ENCODE measurements around the gene LRP1B.

Gene LRP1B

DNA sequence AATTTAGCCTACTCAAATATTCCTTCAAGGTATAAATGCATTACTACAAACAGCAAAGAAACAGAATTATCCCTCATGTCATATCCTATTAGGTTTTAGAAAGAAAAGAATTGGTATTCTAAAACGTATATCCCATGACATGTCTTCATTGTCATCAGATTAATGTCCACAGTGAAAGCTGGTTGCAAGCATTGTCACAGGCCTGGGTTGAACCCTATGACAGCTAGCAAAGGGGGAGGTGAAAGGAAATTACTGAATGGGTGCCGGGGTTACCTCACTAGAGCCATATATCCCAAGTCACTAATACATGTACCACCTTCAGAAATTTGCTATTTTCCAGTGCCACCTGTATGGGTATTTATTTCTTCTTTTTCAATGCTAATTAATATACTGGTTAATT lies 1720.1 kb downstream of the LRP1B start:
- TF ChIP-seq CEBPB (IDR thresholded peaks at IDR 0.05) (no peak), EGR1 (IDR thresholded peaks at IDR 0.05) (no peak), EP300 (IDR thresholded peaks at IDR 0.05; ENCODE audit: borderline replicate concordance) (no peak), TAF1 (IDR thresholded peaks at IDR 0.05; ENCODE audit: low read depth) (no peak), TEAD4 (IDR thresholded peaks at IDR 0.05) (no peak), REST (IDR thresholded peaks at IDR 0.05; ENCODE audit: low read depth) (no peak), ZBTB7A (IDR thresholded peaks at IDR 0.05; ENCODE audit: low read depth) (no peak), RAD21 (IDR thresholded peaks at IDR 0.05; ENCODE audit: low read depth) (no peak), TCF12 (IDR thresholded peaks at IDR 0.05; ENCODE audit: low read depth) (no peak), NFIC (IDR thresholded peaks at IDR 0.05) (no peak), CREB1 (IDR thresholded peaks at IDR 0.05; ENCODE audit: low read depth) (no peak), FOXM1 (IDR thresholded peaks at IDR 0.05; ENCODE audit: borderline replicate concordance, low read depth) (no peak), YY1 (IDR thresholded peaks at IDR 0.05; ENCODE audit: low read depth) (no peak)
- TF ChIP-seq, protein P1, sequence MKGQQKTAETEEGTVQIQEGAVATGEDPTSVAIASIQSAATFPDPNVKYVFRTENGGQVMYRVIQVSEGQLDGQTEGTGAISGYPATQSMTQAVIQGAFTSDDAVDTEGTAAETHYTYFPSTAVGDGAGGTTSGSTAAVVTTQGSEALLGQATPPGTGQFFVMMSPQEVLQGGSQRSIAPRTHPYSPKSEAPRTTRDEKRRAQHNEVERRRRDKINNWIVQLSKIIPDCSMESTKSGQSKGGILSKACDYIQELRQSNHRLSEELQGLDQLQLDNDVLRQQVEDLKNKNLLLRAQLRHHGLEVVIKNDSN (IDR thresholded peaks at IDR 0.05): no peak
- TF ChIP-seq, protein P2, sequence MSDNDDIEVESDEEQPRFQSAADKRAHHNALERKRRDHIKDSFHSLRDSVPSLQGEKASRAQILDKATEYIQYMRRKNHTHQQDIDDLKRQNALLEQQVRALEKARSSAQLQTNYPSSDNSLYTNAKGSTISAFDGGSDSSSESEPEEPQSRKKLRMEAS (IDR thresholded peaks at IDR 0.05): no peak

GRCh38 chr2:140401056-140401455 lies 1729.8 kb downstream of the LRP1B start:
- TF ChIP-seq CREB1 (IDR thresholded peaks at IDR 0.05; ENCODE audit: low read depth) (no peak), FOXM1 (IDR thresholded peaks at IDR 0.05; ENCODE audit: borderline replicate concordance, low read depth) (no peak), YY1 (IDR thresholded peaks at IDR 0.05; ENCODE audit: low read depth) (no peak), REST (IDR thresholded peaks at IDR 0.05; ENCODE audit: low read depth) (no peak), TEAD4 (IDR thresholded peaks at IDR 0.05) (no peak), CEBPB (IDR thresholded peaks at IDR 0.05) (no peak), ZBTB7A (IDR thresholded peaks at IDR 0.05; ENCODE audit: low read depth) (no peak), RAD21 (IDR thresholded peaks at IDR 0.05; ENCODE audit: low read depth) (no peak), NFIC (IDR thresholded peaks at IDR 0.05) (no peak), EP300 (IDR thresholded peaks at IDR 0.05; ENCODE audit: borderline replicate concordance) (no peak), EGR1 (IDR thresholded peaks at IDR 0.05) (no peak), TCF12 (IDR thresholded peaks at IDR 0.05; ENCODE audit: low read depth) (no peak), TAF1 (IDR thresholded peaks at IDR 0.05; ENCODE audit: low read depth) (no peak)
- TF ChIP-seq, protein P1 (IDR thresholded peaks at IDR 0.05): no peak
- TF ChIP-seq, protein P2 (IDR thresholded peaks at IDR 0.05): no peak

GRCh38 chr2:140392824-140393223 lies 1738.0 kb downstream of the LRP1B start:
- TF ChIP-seq REST (IDR thresholded peaks at IDR 0.05; ENCODE audit: low read depth): no peak
- TF ChIP-seq TEAD4 (IDR thresholded peaks at IDR 0.05): no peak
- TF ChIP-seq EP300 (IDR thresholded peaks at IDR 0.05; ENCODE audit: borderline replicate concordance): no peak

DNA sequence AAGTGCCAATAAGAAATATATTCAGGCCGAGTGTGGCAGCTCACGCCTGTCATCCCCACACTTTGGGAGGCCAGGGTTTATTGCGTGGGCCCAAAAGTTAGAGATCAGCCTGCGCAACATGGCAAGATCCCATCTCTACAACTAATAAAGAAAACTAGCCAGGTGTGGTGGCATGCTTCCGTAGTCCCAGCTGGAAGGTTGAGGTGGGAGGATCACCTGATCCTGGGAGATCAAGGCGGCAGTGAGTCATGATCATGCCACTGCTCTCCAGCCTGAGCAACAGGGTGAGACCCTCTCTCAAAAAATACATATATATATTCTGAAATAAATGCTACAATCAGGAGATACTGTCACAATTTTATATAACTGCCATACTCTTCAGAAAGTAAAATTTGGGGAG lies 1745.9 kb downstream of the LRP1B start:
- TF ChIP-seq, protein P1 (IDR thresholded peaks at IDR 0.05): no peak
- no peak for TF ChIP-seq EP300 (IDR thresholded peaks at IDR 0.05; ENCODE audit: borderline replicate concordance)
- TF ChIP-seq TEAD4 (IDR thresholded peaks at IDR 0.05): no peak
- TF ChIP-seq, protein P2 (IDR thresholded peaks at IDR 0.05): no peak
- no peak for TF ChIP-seq CEBPB (IDR thresholded peaks at IDR 0.05)
- TF ChIP-seq ZBTB7A (IDR thresholded peaks at IDR 0.05; ENCODE audit: low read depth): no peak
- TF ChIP-seq TCF12 (IDR thresholded peaks at IDR 0.05; ENCODE audit: low read depth): no peak
- TF ChIP-seq CREB1 (IDR thresholded peaks at IDR 0.05; ENCODE audit: low read depth): no peak
- TF ChIP-seq NFIC (IDR thresholded peaks at IDR 0.05): no peak
- TF ChIP-seq EGR1 (IDR thresholded peaks at IDR 0.05): no peak
- no peak for TF ChIP-seq YY1 (IDR thresholded peaks at IDR 0.05; ENCODE audit: low read depth)
- no peak for TF ChIP-seq TAF1 (IDR thresholded peaks at IDR 0.05; ENCODE audit: low read depth)
- TF ChIP-seq FOXM1 (IDR thresholded peaks at IDR 0.05; ENCODE audit: borderline replicate concordance, low read depth): no peak
- TF ChIP-seq REST (IDR thresholded peaks at IDR 0.05; ENCODE audit: low read depth): no peak
- no peak for TF ChIP-seq RAD21 (IDR thresholded peaks at IDR 0.05; ENCODE audit: low read depth)

All from Ishikawa (cell line).